ENCODE measurements around the gene ASPM. TPM values are rescaled to one million over a fixed set of nuclear protein-coding genes. Genes with fewer than 3 reads are reported as not detected.

Gene ASPM
- total and polyA plus RNA-seq, 4 donors: 0.17 to 45.3 (median 0.84) TPM

DNA sequence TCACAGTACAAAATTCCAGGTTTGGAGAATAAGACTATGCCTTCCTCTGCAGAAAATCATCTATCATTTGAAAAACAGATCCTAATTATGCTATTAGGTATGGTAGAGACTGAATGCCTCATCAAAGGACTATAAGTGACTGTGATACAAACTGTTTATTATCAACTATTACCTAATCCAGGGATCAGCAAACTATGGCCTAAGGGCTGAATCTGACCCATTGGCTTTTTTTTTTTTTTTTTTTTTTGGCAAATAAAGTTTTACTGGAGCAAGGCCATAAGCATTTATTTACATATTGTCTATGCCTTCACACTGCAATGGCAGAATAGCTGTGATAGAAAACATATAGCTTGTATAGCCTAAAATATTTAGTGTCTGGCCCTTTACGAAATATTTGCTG lies 4.7 kb upstream of the ASPM start:
- 82% methylated on average over 1 of the region's 1 CpG for WGBS
- no peak overlapping the region for H3K27ac ChIP-seq (ENCODE audit: low read depth in 1 of 2, low read length in 2 of 2)

DNA sequence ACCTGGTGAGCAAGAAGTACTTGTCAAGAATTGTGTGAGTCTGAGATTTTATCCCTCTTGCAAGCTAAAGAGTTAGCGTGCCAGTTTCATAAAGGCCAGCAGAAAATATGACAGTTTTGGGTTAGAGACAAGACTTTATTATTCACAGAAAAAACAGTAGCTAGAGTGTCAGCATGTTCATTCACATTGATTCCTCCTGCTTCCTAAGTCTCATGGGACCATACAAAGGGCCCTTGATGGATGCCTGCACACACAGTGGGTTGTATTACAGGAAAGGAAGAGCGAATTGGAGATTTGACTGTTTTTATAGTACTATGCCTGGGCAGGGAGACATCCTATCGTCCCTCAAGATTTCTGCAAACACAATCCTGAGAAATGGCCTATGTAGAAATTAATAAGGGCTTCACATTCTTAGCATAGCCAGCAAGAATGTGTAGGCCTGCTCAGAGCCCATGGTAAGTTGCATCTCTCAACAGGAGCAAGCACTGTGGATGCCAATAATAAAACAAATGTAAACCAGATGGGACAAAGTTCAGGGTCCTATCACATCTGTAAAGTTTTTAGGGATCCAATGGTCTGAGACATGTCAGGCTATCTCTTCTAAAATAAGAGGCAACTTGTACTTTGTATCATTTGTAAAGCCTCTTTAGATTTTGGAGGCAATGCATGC lies 4.0 kb upstream of the ASPM start:
- Histone ChIP-seq H3K9ac (ENCODE audit: low read depth in 1 of 2, low read length in 2 of 2) (no peak overlapping the region), H3K4me1 (ENCODE audit: control insufficient read depth in 4 of 4, insufficient read depth in 4 of 4, low read length in 3 of 4) (peaks cover 8 to 22% (median 18%) of the 10 kb centered on the region in 4 donors), H3K4me3 (ENCODE audit: low read depth in 1 of 3, low read length in 3 of 3) (no peak overlapping the region), H3K9me3 (ENCODE audit: control insufficient read depth in 4 of 4, low read length in 3 of 4) (no peaks in the 10 kb centered on the region), H3K27ac (ENCODE audit: low read depth in 1 of 2, low read length in 2 of 2) (no peak overlapping the region), H3K36me3 (ENCODE audit: control insufficient read depth in 4 of 4, insufficient read depth in 3 of 4, low read depth in 1 of 4, low read length in 3 of 4) (no peaks in the 10 kb centered on the region), H3K27me3 (ENCODE audit: control insufficient read depth in 4 of 4, insufficient read depth in 4 of 4, low read length in 3 of 4) (no peaks in the 10 kb centered on the region)
- 96% methylated on average over 3 of the region's 3 CpGs for WGBS
- no peak for DNase-seq (ENCODE audit: low spot score)
- no peak for TF ChIP-seq JUND (IDR thresholded peaks at IDR 0.05)
- TF ChIP-seq YY1 (IDR thresholded peaks at IDR 0.05): no peak
- no peak for TF ChIP-seq SP1 (IDR thresholded peaks at IDR 0.05)
- TF ChIP-seq GABPA (IDR thresholded peaks at IDR 0.05 in 1 of 2, conservative IDR thresholded peaks at IDR 0.05 in 1 of 2): no peak
- TF ChIP-seq, protein P1, sequence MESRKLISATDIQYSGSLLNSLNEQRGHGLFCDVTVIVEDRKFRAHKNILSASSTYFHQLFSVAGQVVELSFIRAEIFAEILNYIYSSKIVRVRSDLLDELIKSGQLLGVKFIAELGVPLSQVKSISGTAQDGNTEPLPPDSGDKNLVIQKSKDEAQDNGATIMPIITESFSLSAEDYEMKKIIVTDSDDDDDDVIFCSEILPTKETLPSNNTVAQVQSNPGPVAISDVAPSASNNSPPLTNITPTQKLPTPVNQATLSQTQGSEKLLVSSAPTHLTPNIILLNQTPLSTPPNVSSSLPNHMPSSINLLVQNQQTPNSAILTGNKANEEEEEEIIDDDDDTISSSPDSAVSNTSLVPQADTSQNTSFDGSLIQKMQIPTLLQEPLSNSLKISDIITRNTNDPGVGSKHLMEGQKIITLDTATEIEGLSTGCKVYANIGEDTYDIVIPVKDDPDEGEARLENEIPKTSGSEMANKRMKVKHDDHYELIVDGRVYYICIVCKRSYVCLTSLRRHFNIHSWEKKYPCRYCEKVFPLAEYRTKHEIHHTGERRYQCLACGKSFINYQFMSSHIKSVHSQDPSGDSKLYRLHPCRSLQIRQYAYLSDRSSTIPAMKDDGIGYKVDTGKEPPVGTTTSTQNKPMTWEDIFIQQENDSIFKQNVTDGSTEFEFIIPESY (IDR thresholded peaks at IDR 0.05): no peak
- TF ChIP-seq, protein P2, sequence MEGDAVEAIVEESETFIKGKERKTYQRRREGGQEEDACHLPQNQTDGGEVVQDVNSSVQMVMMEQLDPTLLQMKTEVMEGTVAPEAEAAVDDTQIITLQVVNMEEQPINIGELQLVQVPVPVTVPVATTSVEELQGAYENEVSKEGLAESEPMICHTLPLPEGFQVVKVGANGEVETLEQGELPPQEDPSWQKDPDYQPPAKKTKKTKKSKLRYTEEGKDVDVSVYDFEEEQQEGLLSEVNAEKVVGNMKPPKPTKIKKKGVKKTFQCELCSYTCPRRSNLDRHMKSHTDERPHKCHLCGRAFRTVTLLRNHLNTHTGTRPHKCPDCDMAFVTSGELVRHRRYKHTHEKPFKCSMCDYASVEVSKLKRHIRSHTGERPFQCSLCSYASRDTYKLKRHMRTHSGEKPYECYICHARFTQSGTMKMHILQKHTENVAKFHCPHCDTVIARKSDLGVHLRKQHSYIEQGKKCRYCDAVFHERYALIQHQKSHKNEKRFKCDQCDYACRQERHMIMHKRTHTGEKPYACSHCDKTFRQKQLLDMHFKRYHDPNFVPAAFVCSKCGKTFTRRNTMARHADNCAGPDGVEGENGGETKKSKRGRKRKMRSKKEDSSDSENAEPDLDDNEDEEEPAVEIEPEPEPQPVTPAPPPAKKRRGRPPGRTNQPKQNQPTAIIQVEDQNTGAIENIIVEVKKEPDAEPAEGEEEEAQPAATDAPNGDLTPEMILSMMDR (IDR thresholded peaks at IDR 0.05; ENCODE audit: low read depth, low read length, missing input control): no peak
- TF ChIP-seq FOXA1 (IDR thresholded peaks at IDR 0.05): no peak
- TF ChIP-seq EGR1 (IDR thresholded peaks at IDR 0.05; ENCODE audit: low read depth in 2 of 2): no peak
- TF ChIP-seq, protein P3, sequence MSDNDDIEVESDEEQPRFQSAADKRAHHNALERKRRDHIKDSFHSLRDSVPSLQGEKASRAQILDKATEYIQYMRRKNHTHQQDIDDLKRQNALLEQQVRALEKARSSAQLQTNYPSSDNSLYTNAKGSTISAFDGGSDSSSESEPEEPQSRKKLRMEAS (IDR thresholded peaks at IDR 0.05): no peak
- no peak for TF ChIP-seq RAD21 (IDR thresholded peaks at IDR 0.05)
- no peak for TF ChIP-seq RXRA (IDR thresholded peaks at IDR 0.05)
- no peak for TF ChIP-seq NR2F2 (IDR thresholded peaks at IDR 0.05)
- no peak for TF ChIP-seq HNF4A (conservative IDR thresholded peaks at IDR 0.05)
- TF ChIP-seq FOXA2 (IDR thresholded peaks at IDR 0.05): no peak
- TF ChIP-seq TAF1 (conservative IDR thresholded peaks at IDR 0.05): no peak
- TF ChIP-seq, protein P4, sequence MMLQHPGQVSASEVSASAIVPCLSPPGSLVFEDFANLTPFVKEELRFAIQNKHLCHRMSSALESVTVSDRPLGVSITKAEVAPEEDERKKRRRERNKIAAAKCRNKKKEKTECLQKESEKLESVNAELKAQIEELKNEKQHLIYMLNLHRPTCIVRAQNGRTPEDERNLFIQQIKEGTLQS (IDR thresholded peaks at IDR 0.05): no peak
- TF ChIP-seq, protein P5, sequence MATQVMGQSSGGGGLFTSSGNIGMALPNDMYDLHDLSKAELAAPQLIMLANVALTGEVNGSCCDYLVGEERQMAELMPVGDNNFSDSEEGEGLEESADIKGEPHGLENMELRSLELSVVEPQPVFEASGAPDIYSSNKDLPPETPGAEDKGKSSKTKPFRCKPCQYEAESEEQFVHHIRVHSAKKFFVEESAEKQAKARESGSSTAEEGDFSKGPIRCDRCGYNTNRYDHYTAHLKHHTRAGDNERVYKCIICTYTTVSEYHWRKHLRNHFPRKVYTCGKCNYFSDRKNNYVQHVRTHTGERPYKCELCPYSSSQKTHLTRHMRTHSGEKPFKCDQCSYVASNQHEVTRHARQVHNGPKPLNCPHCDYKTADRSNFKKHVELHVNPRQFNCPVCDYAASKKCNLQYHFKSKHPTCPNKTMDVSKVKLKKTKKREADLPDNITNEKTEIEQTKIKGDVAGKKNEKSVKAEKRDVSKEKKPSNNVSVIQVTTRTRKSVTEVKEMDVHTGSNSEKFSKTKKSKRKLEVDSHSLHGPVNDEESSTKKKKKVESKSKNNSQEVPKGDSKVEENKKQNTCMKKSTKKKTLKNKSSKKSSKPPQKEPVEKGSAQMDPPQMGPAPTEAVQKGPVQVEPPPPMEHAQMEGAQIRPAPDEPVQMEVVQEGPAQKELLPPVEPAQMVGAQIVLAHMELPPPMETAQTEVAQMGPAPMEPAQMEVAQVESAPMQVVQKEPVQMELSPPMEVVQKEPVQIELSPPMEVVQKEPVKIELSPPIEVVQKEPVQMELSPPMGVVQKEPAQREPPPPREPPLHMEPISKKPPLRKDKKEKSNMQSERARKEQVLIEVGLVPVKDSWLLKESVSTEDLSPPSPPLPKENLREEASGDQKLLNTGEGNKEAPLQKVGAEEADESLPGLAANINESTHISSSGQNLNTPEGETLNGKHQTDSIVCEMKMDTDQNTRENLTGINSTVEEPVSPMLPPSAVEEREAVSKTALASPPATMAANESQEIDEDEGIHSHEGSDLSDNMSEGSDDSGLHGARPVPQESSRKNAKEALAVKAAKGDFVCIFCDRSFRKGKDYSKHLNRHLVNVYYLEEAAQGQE (IDR thresholded peaks at IDR 0.05): no peak
- TF ChIP-seq HNF4G (IDR thresholded peaks at IDR 0.05): no peak

More for the DNA sequence above, 4.7 kb upstream of the ASPM start:
- H3K9me3 ChIP-seq (ENCODE audit: control insufficient read depth in 4 of 4, low read length in 3 of 4): no peaks in the 10 kb centered on the region
- H3K36me3 ChIP-seq (ENCODE audit: control insufficient read depth in 4 of 4, insufficient read depth in 3 of 4, low read depth in 1 of 4, low read length in 3 of 4): no peaks in the 10 kb centered on the region
- H3K9ac ChIP-seq (ENCODE audit: low read depth in 1 of 2, low read length in 2 of 2): no peak overlapping the region
- peak; percentile 83 to 88 for TF ChIP-seq HNF4A (conservative IDR thresholded peaks at IDR 0.05)
- peak; percentile 20 to 26 for TF ChIP-seq RAD21 (IDR thresholded peaks at IDR 0.05)
- peak; percentile 74 for TF ChIP-seq YY1 (IDR thresholded peaks at IDR 0.05)
- TF ChIP-seq RXRA (IDR thresholded peaks at IDR 0.05): peak; percentile 48 to 63
- TF ChIP-seq SP1 (IDR thresholded peaks at IDR 0.05): peak; percentile 38
- TF ChIP-seq, protein P1 (IDR thresholded peaks at IDR 0.05): peak; percentile 34
- TF ChIP-seq, protein P3 (IDR thresholded peaks at IDR 0.05): no peak
- TF ChIP-seq FOXA1 (IDR thresholded peaks at IDR 0.05): no peak
- TF ChIP-seq HNF4G (IDR thresholded peaks at IDR 0.05): peak; percentile 25
- H3K4me1 ChIP-seq (ENCODE audit: control insufficient read depth in 4 of 4, insufficient read depth in 4 of 4, low read length in 3 of 4): peaks cover 5 to 16% (median 13%) of the 10 kb centered on the region in 4 donors
- DNase-seq (ENCODE audit: low spot score): no peak
- no peaks in the 10 kb centered on the region for H3K27me3 ChIP-seq (ENCODE audit: control insufficient read depth in 4 of 4, insufficient read depth in 4 of 4, low read length in 3 of 4)
- H3K4me3 ChIP-seq (ENCODE audit: low read depth in 1 of 3, low read length in 3 of 3): no peak overlapping the region
